Thymus (tissue), 11 donors: Measurements from ENCODE around the gene POLR1G. TPM values are rescaled to one million over a fixed set of nuclear protein-coding genes. Genes with fewer than 3 reads are reported as not detected.
"Not testable (repeated sequence)": the region's sequence is repeated elsewhere in the genome, so short reads cannot be mapped to it uniquely, and the experiment has no call there.

Experiments used
- DNase-seq, 9 donors: peaks; one replicate each; pipeline ENCODE4 v3.0.0-alpha.2; 2013; ENCODE audit warnings: low spot score in 9 of 9, low read depth in 6 of 9, missing footprints in 1 of 9
- H3K27ac ChIP-seq, 2 donors: one replicate each; pipeline ENCODE4 v1.5.1; 2013; ENCODE audit warnings: control low read depth in 1 of 2, low read depth in 1 of 2, low read length in 1 of 2, mild to moderate bottlenecking in 1 of 2, moderate library complexity in 1 of 2
- H3K27me3 ChIP-seq, 2 donors: one replicate each; pipeline ENCODE4 v1.5.1; 2013; ENCODE audit warnings: low read length in 1 of 2; ENCODE audit not compliant: control insufficient read depth in 2 of 2, insufficient read depth in 1 of 2
- H3K36me3 ChIP-seq, 2 donors: one replicate each; pipeline ENCODE4 v1.5.1; 2013; ENCODE audit warnings: low read length in 1 of 2, mild to moderate bottlenecking in 1 of 2, moderate library complexity in 1 of 2; ENCODE audit not compliant: control insufficient read depth in 2 of 2, insufficient read depth in 2 of 2
- H3K4me1 ChIP-seq, 2 donors: one replicate each; pipeline ENCODE4 v1.5.1; 2013; ENCODE audit warnings: low read length in 2 of 2; ENCODE audit not compliant: control insufficient read depth in 2 of 2, insufficient read depth in 2 of 2
- H3K4me3 ChIP-seq, 2 donors: one replicate each; pipeline ENCODE4 v1.5.1; 2013; ENCODE audit warnings: low read length in 2 of 2, control low read depth in 1 of 2, mild to moderate bottlenecking in 1 of 2
- H3K9me3 ChIP-seq, 2 donors: one replicate each; pipeline ENCODE4 v1.5.1; 2013; ENCODE audit warnings: low read length in 1 of 2, mild to moderate bottlenecking in 1 of 2; ENCODE audit not compliant: control insufficient read depth in 2 of 2, insufficient read depth in 1 of 2
- WGBS: extraction: QIAGEN DNeasy Blood & Tissue Kit; methylation state at CpG from one replicate; pipeline ENCODE4 v1.1.7; 2013; 5-methylcytosine and 5-hydroxymethylcytosine counted together
- polyA plus RNA-seq: library from polyadenylated mRNA; stranded (reverse); fragments of 200-250 nt; gene quantifications from one replicate; pipeline ENCODE4 v1.2.3, GENCODE V29; 2013
- total RNA-seq: library from RNA; stranded (reverse); fragments of 120-200 nt; gene quantifications from one replicate; pipeline ENCODE4 v1.2.4, GENCODE V29; 2013
- donor health status: healthy.

POLR1G gene
- total and polyA plus RNA-seq, 2 donors, result 1.8 to 5.8 TPM

GRCh38 chr19:45404557-45405434 is 1.6 kb upstream of the POLR1G start, which contains the start of gene PPP1R13L:
TSS of gene PPP1R13L (minus strand) at chr19:45405069. CDS start at chr19:45398318, 6,751 bp downstream.
- H3K4me3 ChIP-seq, result peak within 1 kb of the TSS; percentile 60 to 70
- peak within 1 kb of the TSS; percentile 85 to 90 for H3K27ac ChIP-seq
- peaks cover 30 to 55% of the 10 kb centered on the region in 2 donors for H3K27me3 ChIP-seq
- H3K4me1 ChIP-seq, result peaks cover 12 to 36% of the 10 kb centered on the region in 2 donors
- 5% methylated on average over 46 of the region's 46 CpGs for WGBS
- peaks cover 0 to 15% of the 10 kb centered on the region in 2 donors for H3K9me3 ChIP-seq
- peak in 3 of 9 donors; percentile 48 to 65 (median 58) for DNase-seq
- peaks cover 0 to 3% of the 10 kb centered on the region in 2 donors for H3K36me3 ChIP-seq

DNA sequence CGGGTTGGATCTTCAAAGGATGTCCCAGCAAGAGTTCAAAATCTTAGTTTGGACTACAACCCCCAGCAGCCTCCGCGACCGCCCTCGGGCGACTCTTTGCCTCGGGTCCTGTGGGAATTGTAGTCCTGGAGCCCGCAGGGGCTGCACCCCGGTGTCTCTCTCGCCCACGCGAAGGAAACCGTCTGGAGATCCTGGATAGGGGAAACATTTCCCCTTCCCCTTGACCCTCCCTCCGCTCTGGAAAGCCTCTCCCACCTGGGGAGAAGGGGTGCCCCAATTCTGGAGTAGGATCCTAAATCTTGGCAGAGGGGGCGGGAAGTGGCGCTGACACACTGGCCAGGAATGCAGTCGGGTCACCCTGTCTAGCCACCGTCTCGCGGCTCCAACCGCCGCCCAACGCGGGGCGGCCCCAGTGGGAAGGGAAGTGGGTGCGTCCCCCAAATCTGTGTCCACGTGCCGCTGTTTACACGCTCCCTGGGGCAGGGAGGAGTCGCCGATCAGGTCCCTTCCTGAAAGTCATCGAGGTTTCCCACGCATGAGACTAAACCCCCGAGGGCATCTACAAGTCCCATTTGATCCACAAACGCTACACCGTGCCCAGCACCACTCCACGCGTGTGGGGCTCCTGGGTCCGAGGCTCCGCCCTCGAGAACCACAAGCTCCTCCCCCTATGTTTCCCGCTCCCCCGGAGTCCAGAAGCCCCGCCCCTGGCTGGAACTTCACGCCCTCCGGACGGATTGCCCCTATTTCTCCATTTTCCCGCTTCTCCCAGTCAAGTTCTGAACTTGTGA is 814 bp upstream of the POLR1G start:
- H3K27me3 ChIP-seq, result peaks cover 30 to 49% of the 10 kb centered on the region in 2 donors
- H3K4me1 ChIP-seq, result peaks cover 12 to 36% of the 10 kb centered on the region in 2 donors

GRCh38 chr19:45407091-45407375 is 589 bp downstream of the POLR1G start:
- Histone ChIP-seq H3K4me1 (peaks cover 12 to 36% of the 10 kb centered on the region in 2 donors), H3K36me3 (peaks cover 0 to 3% of the 10 kb centered on the region in 2 donors), H3K27me3 (peaks cover 30 to 41% of the 10 kb centered on the region in 2 donors), H3K9me3 (peaks cover 0 to 15% of the 10 kb centered on the region in 2 donors), H3K4me3 (peak overlapping the region; percentile 60 to 70), H3K27ac (no peak overlapping the region)
- no peak for DNase-seq
- WGBS, result 5% methylated on average over 10 of the region's 10 CpGs

More for the DNA sequence above, 814 bp upstream of the POLR1G start:
- Histone ChIP-seq H3K4me3 (peak overlapping the region; percentile 60 to 70), H3K36me3 (peaks cover 0 to 3% of the 10 kb centered on the region in 2 donors), H3K9me3 (peaks cover 0 to 15% of the 10 kb centered on the region in 2 donors), H3K27ac (peak overlapping the region; percentile 85 to 90)
- WGBS, result under 1% methylated on average over 48 of the region's 48 CpGs
- DNase-seq, result peak; percentile 58 to 91 (median 74)

DNA sequence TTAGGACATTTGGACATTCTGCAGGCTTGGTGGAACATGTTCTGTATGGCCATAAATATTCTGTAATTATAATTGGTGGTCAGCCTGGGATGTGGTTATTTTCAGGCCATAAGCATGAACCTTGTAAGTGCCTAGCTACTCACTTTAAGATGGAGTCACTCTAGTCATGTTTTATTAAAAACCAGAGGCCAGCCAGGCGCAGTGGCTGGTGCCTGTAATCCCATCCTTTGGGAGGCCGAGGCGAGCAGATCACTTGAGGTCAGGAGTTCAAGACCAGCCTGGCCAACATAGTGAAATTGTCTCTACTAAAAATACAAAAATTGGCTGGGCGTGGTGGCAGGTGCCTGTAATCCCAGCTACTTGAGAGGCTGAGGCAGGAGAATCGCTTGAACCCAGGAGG is 1.1 kb downstream of the POLR1G start:
- H3K4me3 ChIP-seq, H3K36me3 ChIP-seq, DNase-seq, H3K27ac ChIP-seq: not testable (repeated sequence)
- H3K9me3 ChIP-seq, result peaks cover 0 to 15% of the 10 kb centered on the region in 2 donors
- 94% methylated on average over 5 of the region's 5 CpGs for WGBS
- peaks cover 25 to 35% of the 10 kb centered on the region in 2 donors for H3K27me3 ChIP-seq
- peaks cover 12 to 36% of the 10 kb centered on the region in 2 donors for H3K4me1 ChIP-seq

GRCh38 chr19:45408121-45408520 is 1.7 kb downstream of the POLR1G start:
- H3K4me3 ChIP-seq, result no peak overlapping the region
- H3K27ac ChIP-seq, result no peak overlapping the region
- 97% methylated on average over 8 of the region's 8 CpGs for WGBS
- H3K9me3 ChIP-seq, result peaks cover 0 to 15% of the 10 kb centered on the region in 2 donors
- H3K36me3 ChIP-seq, result peaks cover 2 to 6% of the 10 kb centered on the region in 2 donors
- no peak for DNase-seq
- peaks cover 19 to 30% of the 10 kb centered on the region in 2 donors for H3K27me3 ChIP-seq
- peaks cover 12 to 36% of the 10 kb centered on the region in 2 donors for H3K4me1 ChIP-seq

GRCh38 chr19:45408830-45409556 is 2.5 kb downstream of the POLR1G start:
- WGBS, result 94% methylated on average over 15 of the region's 15 CpGs
- Histone ChIP-seq H3K36me3 (peaks cover 11 to 14% of the 10 kb centered on the region in 2 donors), H3K27ac (no peak overlapping the region), H3K4me3 (no peak overlapping the region), H3K27me3 (peaks cover 11 to 21% of the 10 kb centered on the region in 2 donors), H3K4me1 (peaks cover 12 to 33% of the 10 kb centered on the region in 2 donors), H3K9me3 (peaks cover 0 to 15% of the 10 kb centered on the region in 2 donors)
- DNase-seq, result no peak

DNA sequence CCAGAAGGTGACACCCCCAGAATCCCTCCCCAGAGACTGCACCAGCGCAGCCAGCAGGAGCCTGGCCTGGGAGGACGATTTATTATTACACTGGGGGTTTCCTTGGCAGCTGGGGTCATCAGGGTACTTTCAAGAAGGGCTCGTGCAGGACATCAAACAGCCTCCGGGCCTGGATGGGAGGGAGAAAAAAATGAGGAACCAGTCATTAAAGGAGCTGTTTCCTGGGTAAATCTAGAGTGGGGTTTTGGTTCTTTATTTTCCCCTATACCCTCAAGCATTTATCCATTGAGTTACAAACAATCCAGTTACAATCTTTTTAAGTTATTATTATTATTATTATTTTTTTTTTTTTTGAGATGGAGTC is 3.1 kb downstream of the POLR1G start:
- no peak for DNase-seq
- H3K9me3 ChIP-seq, result peaks cover 0 to 13% of the 10 kb centered on the region in 2 donors
- no peak overlapping the region for H3K4me3 ChIP-seq
- peaks cover 16 to 17% of the 10 kb centered on the region in 2 donors for H3K36me3 ChIP-seq
- H3K4me1 ChIP-seq, result peaks cover 10 to 28% of the 10 kb centered on the region in 2 donors
- 81% methylated on average over 4 of the region's 4 CpGs for WGBS
- H3K27me3 ChIP-seq, result peaks cover 6 to 16% of the 10 kb centered on the region in 2 donors
- H3K27ac ChIP-seq, result no peak overlapping the region

GRCh38 chr19:45410330-45410729 is 3.9 kb downstream of the POLR1G start:
- Histone ChIP-seq H3K36me3 (peaks cover 17 to 20% of the 10 kb centered on the region in 2 donors), H3K4me1 (peaks cover 4 to 20% of the 10 kb centered on the region in 2 donors)
- not testable (repeated sequence) for H3K27ac ChIP-seq, H3K27me3 ChIP-seq, H3K9me3 ChIP-seq, DNase-seq, H3K4me3 ChIP-seq
- WGBS, result 98% methylated on average over 4 of the region's 4 CpGs
